NT2/D1 (cell line): Measurements from ENCODE around the gene CLSTN2.

Experiments used
- SUZ12 ChIP-seq: IDR thresholded peaks from 2 replicates; pipeline ENCODE4 v1.6.1; 2011; ENCODE audit not compliant: insufficient read length, insufficient read depth; ENCODE audit errors: extremely low read depth
- YY1 ChIP-seq: IDR thresholded peaks from 2 replicates; pipeline ENCODE4 v1.6.1; 2011; ENCODE audit not compliant: insufficient read length, insufficient read depth
- ZNF274 ChIP-seq: IDR thresholded peaks from 2 replicates; pipeline ENCODE4 v1.6.1; 2011; ENCODE audit warnings: mild to moderate bottlenecking, low read depth, low read length

GRCh38 chr3:140617135-140617534, 682.1 kb downstream of the CLSTN2 start:
- no peak for TF ChIP-seq ZNF274
- TF ChIP-seq YY1, result no peak
- TF ChIP-seq SUZ12, result no peak
